Middle frontal gyrus (tissue), 1 donor: Measurements from ENCODE around the gene KCTD15.

Source experiments
- DNase-seq: peaks from one replicate; pipeline ENCODE4 v3.0.0-alpha.2; 2015; ENCODE audit warnings: low spot score; ENCODE audit errors: extremely low spot score

Gene KCTD15, protein sequence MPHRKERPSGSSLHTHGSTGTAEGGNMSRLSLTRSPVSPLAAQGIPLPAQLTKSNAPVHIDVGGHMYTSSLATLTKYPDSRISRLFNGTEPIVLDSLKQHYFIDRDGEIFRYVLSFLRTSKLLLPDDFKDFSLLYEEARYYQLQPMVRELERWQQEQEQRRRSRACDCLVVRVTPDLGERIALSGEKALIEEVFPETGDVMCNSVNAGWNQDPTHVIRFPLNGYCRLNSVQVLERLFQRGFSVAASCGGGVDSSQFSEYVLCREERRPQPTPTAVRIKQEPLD

DNA sequence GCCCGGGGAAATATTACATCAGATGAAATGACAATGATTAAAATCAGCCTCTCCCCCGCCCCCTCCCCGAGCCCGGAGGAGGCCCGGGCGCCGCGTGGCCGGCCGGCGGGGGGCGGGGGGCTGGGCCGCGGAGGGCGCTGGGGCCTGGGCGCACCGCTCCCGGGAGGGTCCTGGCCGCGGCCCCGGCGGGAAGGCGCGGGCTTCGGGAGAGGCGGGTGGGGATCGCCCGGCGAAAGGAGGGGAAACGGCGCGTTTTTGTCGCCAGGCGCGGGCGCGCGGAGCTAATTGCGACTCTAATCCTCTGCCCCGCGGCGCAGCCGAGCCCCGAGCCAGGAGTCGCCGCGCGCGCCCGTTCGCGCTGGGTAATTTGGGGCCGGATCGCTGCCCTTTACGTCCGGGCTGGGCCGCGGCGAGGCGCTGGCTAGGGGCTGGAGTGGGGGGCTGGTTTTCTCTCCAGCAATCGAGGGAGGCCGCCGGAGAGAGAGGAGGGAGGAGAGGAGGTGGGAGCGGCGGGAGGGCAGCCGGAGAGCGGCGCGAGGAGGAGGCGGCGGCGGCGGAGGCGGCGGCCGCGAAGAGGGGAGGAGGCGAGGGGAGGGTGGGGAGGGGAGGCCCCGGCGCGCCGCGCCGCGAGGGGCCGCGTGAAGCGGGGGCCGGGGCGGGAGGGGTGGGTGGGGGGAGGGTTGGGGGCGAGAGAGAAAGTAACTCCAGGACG lies at the start of gene KCTD15:
Gene KCTD15, plus strand, starts transcription at position 707 of the 712 bp plus-strand sequence. CDS start 3,585 bp downstream, outside the sequence.
- DNase-seq, result no peak

DNA sequence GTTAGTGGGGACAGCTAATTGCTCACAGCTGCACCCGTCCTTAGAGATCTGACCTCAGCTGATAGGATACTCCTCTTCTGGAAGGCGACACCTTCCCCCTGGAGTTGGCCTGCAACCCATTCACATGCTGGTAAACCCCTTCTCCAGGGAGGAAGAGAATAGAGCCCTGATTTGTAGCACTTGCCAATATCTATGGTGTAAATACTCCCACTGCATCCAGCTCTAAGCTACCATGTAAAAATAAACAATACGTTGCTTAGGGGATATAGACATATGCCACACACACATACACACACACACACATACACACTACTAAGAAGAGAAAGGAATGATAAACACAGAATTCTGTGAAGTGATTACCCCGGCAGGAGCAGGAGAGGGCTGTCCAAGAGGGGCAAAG lies 49.4 kb upstream of the KCTD15 start:
- DNase-seq, result no peak

GRCh38 chr19:33748231-33748630 lies 48.4 kb upstream of the KCTD15 start:
- DNase-seq, result no peak

GRCh38 chr19:33749016-33749415 lies 47.7 kb upstream of the KCTD15 start:
- DNase-seq, result no peak

DNA sequence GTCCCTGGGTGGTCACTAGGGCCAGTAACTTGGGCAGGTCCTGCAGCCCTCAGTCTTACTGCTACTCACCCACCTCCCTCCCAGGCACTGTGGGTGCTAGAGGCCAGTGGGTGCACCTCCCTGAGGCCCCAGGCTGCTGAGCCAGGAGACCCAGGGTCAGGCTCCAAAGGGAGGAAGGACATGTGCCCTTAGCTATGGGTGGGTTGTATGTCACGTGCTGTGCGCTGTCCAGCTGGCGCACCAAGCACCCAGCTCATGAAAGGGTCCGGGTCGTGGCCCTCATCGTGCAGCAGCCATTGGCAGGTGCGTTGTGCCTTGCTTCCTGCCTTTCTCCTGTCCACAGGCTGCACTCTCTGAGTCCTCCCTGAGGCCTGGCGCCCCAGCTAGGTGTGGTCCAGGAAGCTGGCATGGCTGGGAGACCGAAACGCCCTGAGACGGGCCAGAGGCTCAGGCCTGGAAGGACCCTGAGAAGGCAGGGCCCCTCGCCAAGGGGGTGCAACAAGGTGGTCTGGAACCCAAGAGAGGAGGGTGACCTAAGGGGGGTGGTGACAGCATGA lies 47.0 kb upstream of the KCTD15 start:
- DNase-seq, result no peak

GRCh38 chr19:33750587-33751435 lies 45.9 kb upstream of the KCTD15 start:
- no peak for DNase-seq

DNA sequence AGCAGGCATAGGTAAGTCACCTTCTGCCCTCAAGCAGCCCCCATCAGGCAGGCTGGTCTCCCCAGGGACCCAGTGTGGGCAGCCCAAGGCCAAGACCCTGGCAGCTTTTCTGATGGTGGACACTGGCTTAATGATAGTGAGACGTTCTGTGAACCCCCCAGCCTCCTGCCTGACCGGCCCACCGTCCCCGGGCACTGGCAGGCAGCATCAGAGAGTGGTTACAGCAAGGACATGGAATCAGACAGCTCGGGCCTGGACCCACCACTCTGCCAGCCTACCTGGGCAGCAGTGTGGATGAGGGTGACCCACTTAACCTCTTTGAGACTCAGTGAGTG lies 45.3 kb upstream of the KCTD15 start:
- no peak for DNase-seq

- no peak for DNase-seq
Observed at GRCh38 chr19:33752018-33752800, 44.5 kb upstream of the KCTD15 start.

DNA sequence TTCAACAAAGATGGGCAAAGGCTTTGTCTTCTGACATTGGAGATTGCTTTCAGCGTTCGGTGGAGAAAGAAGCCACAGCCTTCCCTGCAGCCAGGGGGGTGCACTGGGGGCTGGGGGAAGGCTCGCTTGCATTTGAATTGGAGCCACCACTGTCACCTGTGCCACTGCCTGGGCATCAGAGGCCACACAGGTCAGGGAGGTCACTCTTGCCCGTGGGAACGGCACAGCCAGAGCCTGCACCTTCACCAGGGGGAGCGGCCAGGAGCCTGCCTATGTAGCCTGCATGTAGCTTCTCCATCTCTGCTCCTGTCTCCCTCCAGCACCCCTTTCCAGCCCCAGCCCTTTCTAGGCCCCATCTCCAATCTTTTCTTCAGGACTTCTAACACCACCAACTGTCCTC lies 43.7 kb upstream of the KCTD15 start:
- no peak for DNase-seq

DNA sequence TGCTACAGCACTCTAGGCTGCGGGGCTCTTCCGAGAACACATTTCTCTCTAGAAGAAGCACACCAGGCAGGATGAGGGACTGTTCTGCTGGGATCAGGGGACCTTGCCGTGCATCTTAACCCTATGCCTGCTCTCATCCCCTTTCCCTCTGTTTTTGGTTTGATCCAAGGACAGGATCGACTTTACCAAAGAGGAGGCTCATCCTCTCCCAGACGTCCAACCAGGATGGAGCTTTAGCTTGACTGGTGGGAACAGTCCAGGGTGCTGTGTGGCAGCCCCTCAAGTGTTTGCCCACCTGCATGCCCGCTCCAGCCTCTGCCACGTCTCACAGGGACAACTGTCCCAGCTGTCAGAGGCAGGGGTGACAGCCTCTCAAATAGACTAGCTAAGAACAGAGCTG lies 42.3 kb upstream of the KCTD15 start:
- no peak for DNase-seq

DNA sequence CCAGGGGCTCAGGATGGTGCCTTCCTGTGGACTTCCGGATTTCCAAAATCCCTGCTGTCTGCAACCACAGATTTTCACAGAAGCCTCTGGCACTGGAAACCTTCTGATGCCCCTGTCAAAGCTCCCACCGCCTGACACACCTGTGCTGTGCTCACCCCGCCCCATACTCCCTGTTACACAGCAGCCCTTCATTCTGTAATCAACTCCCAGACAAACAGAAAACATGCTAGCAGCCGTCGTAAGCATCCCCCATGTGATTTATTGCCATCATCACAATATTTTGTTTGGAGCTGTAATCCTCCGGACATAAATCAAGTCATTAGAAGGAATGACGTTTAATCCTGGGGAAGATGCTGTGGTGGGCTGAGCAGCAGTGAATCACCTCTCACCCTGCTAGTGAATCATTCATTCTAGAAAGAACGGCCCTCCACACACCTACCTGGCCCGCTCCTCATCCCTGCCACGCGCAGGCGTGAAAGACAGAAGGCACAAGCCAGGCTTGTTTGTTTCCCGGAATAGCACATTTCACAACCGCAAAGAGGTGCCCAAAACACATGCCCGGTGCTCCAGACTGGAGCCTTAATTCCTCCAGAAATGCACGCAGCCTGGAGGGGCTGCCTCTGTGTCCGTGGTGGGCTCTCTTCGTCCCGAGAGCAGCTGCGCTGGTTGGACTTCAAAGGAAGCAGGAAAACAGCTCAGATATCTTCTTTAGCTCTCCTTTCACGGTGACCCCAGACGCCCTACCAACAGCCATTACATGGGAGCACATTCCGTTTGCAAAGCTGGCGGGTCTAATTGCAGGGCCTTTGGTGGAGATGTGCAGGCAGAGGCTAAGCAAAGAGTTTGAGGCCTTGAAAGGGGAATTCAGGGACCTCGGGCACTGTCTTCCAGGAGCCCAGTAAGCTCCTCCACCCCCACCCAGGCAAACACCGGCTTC lies 41.3 kb upstream of the KCTD15 start:
- no peak for DNase-seq

DNA sequence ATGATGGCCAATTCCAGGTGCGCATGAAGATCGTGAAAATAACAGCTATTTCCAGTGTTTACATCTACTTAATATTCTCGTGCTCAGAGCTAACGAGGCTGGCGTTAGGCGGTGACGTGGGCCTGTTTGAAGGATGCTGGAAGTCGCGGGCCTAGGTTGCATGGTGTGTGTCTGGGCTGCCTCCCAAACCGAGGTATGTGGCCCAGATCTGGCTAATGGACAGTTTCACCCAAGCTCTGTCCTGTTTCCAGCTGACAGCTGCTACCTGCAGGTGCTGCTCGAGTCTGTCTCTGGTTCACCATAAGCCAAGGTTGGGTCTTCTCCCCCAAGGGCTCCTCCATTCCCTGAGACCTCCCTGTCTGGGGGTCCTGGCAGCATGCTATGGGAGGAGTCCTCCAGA lies 40.5 kb upstream of the KCTD15 start:
- DNase-seq, result no peak

- DNase-seq, result no peak
Observed at GRCh38 chr19:33758541-33759013, 38.1 kb upstream of the KCTD15 start.

GRCh38 chr19:33759356-33759755 lies 37.3 kb upstream of the KCTD15 start:
- DNase-seq, result no peak

DNA sequence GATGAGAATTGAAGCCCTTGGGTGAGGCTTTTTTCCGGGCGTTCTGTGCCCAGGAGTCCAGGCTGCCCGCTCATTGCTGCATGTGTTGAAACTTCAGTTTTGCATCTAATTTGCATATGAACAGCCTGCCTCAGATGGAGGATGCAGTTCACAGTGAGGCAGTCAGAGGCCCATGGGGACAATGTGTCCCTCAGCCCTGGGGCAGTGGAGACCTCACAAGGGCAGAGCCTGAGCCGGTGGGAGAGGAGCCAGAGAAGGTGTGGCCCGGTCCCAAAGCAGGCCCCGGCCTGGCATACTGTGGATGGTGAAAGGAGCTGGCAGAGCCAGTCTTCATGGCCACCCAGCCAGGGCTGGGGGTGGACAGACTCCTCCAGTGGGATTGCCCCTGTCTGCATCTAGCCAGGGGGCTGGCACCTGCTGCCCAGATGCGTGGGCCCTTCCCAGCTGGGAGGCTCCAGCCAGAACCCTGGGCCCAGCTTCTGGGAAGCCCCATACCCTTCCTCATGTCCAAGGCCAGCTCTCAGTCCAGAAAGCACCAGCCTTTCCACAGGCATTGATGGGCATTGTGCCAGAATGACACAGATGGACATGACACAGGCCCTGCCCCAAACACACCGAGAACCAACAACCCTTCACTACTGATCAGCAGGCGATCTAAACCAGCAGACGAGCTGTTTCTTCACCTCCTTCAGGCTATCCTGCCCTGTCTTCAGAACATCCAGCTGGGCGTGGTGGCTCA lies 32.9 kb upstream of the KCTD15 start:
- DNase-seq, result no peak

DNA sequence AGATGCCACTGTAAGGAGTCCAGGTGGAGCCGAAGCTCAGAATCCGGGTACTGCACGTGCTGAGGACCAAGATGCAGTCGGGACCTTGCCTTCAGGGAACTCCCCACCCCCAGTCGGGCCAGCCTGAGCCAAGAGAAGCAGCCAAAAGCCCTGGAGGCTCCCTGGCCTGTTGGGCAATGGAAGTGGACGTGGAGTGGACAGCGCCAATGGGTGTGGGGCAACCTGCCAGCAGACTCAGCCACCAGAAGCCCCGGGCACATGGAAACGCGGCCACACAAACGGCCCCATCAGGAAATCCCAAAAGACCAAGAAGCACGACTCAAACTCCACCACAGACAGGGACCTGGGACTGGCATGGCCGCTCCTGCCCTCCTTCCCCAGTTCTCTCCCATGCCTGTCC lies 30.0 kb upstream of the KCTD15 start:
- DNase-seq, result no peak

DNA sequence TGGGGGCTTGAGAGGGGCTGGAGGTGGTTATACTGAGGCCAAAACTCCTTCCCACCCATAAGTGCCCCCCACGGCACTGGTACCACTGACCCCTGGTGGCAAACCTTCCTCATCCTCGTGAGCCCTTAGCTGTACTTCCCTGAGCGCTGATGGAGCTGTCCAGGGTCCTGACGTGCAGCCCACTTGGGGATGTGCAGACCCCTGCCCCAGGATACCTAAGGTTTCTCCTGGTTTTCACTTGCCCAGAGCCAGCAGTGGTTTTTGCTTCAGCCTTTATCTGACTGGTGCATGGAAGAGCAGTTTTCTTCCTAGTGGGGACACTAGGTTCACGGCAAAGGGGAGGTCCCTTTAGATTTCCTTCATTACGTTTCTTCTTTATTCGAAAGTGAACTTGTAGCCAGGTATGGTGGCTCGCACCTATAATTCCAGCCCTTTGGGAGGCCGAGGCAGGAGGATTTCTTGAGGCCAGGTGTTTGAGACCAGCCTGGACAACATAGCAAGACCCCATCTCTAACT lies 28.7 kb upstream of the KCTD15 start:
- no peak for DNase-seq

DNA sequence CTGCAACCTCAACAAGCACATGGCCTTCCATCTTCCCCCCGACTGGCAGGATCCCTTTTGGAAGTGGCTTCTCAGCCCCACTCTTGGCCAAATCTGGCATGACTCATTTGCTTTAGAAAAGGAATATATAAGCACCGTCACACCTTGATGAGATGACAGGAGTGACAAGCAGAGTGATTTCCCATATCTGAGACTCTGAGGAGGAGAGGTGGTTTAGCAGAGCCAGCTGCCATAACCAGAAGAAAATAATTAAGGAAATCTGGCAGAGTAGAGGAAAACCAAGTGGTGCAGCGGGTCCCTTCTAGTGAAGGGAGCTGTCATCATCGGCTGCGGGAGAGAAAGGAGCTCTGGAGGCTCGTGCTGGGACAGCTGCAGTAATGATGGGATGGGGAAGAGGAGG lies 27.5 kb upstream of the KCTD15 start:
- no peak for DNase-seq

- DNase-seq, result no peak
Observed at GRCh38 chr19:33770107-33770506, 26.6 kb upstream of the KCTD15 start.
